GM18520 (cell line): ENCODE data around the gene CCL20.
"Not testable (repeated sequence)": the region's sequence is repeated elsewhere in the genome, so short reads cannot be mapped to it uniquely, and the experiment has no call there.

Source experiments
- ATAC-seq: cut with Tn5 transposase; IDR thresholded peaks from one replicate; pipeline ENCODE4 v1.9.1; 2021; ENCODE audit not compliant: unreplicated experiment

The CCL20 gene

GRCh38 chr2:227829337-227829736, 15.7 kb downstream of the CCL20 start:
- no peak for ATAC-seq

GRCh38 chr2:227834423-227834822, 20.8 kb downstream of the CCL20 start:
- ATAC-seq = no peak

DNA sequence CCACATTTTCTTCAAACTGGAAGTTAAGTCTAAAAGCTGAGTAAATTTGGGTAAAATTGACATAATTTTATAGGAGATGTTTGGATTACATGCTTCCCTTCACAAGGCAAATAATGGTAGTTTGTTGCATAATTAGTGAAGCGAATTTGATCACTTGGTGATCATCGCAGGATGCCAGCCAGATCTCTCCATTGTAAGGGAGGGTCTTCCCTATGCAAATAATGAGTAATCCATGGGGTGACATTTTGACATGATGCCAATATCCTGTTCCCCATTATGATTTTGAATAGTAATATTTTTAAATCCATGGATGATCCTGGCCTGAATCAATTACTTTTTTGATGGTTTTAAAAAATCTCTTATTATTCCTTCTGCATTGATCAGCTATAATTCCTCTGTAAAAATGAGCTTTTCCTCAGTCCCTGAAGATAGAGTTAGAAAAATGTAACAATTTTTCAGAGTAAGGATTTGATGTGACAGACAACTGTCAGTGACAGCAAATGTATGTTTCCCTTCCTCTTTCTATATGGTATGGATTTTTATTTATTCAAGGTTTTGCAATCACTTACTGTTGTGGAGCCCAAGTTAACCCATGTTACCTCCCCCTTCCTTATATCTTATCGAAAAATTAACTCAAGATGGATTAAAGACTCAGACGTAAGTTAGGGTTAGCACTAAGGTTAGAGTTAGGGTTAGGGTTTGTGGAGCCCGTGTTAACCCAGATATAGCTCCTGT, 21.4 kb downstream of the CCL20 start:
- no peak for ATAC-seq

- not testable (repeated sequence) for ATAC-seq
Measured at GRCh38 chr2:227839339-227840129, 25.9 kb downstream of the CCL20 start.

- no peak for ATAC-seq
Measured at GRCh38 chr2:227846831-227847230, 33.2 kb downstream of the CCL20 start.

GRCh38 chr2:227848146-227848545, 34.5 kb downstream of the CCL20 start:
- no peak for ATAC-seq

DNA sequence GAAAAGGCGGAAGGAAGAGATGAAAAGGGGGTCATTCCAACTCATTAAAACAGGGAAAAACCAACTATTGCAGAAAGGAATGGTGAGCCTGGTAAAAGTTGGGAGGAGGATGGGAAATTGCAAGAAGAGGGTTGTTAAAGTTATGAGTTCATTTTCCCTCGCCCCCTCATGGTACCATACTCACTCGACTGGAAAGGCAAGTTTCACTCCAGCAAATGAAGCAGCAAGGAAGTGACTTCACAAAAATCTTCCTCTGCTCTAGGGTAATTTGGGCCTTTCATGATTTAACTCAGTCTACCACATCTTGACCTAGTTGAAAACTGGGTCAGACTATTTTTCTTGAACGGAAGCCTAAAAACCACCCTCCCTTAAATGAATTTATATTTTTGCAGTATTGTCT, 34.9 kb downstream of the CCL20 start:
- ATAC-seq = peak; percentile 47

- ATAC-seq = no peak
Measured at GRCh38 chr2:227849906-227850305, 36.3 kb downstream of the CCL20 start.

- ATAC-seq = no peak
Measured at GRCh38 chr2:227853204-227853629, 39.6 kb downstream of the CCL20 start.

GRCh38 chr2:227853765-227854271, 40.2 kb downstream of the CCL20 start:
- ATAC-seq = no peak

- ATAC-seq = no peak
Measured at GRCh38 chr2:227855440-227855839, 41.8 kb downstream of the CCL20 start.

DNA sequence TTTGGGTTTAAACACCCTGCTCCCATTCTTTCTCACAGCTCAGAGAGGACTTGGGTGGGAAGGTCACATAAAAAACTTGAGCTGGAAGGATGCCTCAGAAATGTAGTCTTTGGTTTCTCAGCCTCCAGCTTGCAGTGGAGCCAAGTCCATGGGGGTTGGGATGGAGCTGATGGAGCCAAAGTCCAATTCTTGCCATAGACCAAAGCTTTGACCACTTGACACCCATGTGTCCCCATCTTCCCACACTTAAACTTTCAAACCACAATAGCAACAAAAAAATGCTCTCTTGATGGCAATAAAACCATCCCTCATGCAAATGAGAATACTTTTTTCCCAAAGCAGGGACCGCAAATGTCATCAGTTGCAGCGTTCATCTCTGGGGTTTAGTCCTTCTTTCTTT, 43.1 kb downstream of the CCL20 start:
- ATAC-seq = no peak

DNA sequence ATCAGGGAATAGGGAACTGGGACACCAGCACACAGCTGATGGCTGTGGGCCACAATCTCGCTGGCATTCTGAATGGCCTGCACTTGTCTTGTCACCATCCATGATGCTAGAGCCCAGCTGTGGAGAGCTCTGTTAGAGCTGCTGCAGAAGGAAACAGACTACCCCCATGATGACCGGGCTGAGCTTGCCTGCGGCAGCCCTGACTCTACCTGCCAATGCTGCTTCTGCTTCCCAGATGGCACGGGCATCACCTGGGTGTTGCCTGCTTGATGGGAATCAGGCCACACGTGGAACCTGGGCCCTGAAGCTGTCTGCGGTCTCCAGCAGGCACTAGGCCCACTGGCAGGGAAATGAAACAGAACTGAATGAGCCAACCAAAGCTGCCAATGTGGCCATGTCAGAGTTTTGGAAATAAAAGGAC, 46.6 kb downstream of the CCL20 start:
- ATAC-seq = no peak

GRCh38 chr2:227861011-227861410, 47.4 kb downstream of the CCL20 start:
- no peak for ATAC-seq

GRCh38 chr2:227862227-227862740, 48.6 kb downstream of the CCL20 start:
- peak; percentile 37 for ATAC-seq

DNA sequence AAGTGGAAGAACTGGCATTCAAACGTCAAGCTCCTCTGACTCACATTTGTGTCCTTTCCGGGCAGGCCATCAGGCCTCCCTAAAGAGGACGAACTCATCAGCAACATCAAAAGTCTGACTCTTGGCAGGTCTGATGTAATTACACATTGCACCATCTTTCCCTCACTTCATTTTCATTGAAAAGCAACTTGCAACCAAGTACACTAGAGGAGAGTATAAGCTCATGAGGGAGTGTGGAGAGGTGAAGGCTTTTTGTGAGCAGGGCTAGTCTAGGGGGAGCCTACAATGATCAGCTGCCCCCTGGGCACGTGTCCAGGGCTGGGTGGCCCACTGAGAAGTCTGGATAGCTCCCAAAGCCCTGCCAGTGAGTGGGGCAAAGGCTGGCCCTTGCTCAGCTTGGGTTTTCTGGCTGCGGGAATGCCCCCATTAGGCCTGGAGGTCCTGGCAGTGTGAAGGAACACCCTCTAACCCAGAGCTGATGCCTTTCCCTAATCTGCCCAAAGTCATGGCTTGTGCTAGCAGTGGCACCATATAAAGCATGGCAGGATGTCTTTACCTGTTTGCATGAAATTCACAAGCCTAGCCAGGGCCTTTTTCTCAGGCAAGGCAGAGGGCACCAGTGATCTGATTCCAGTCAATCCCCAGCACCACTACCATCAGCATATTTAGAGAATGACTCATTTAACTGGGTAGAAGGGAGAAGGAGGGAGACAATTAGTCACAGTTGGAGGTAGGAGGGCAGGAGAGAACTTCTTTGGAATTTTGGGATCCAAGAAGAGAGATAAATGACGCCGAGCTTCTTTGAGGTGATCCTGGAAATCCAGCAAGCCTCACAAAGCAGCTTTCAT, 49.3 kb downstream of the CCL20 start:
- no peak for ATAC-seq

GRCh38 chr2:227864161-227864756, 50.6 kb downstream of the CCL20 start:
- no peak for ATAC-seq

GRCh38 chr2:227865291-227865690, 51.6 kb downstream of the CCL20 start:
- no peak for ATAC-seq
